GM21447 (cell line): ENCODE results near the gene SYNJ1.
"Not testable (repeated sequence)": the region's sequence is repeated elsewhere in the genome, so short reads cannot be mapped to it uniquely, and the experiment has no call there.

Experiments used
- ATAC-seq: cut with Tn5 transposase; IDR thresholded peaks from one replicate; pipeline ENCODE4 v1.9.1; 2021; ENCODE audit not compliant: unreplicated experiment

SYNJ1 gene

DNA sequence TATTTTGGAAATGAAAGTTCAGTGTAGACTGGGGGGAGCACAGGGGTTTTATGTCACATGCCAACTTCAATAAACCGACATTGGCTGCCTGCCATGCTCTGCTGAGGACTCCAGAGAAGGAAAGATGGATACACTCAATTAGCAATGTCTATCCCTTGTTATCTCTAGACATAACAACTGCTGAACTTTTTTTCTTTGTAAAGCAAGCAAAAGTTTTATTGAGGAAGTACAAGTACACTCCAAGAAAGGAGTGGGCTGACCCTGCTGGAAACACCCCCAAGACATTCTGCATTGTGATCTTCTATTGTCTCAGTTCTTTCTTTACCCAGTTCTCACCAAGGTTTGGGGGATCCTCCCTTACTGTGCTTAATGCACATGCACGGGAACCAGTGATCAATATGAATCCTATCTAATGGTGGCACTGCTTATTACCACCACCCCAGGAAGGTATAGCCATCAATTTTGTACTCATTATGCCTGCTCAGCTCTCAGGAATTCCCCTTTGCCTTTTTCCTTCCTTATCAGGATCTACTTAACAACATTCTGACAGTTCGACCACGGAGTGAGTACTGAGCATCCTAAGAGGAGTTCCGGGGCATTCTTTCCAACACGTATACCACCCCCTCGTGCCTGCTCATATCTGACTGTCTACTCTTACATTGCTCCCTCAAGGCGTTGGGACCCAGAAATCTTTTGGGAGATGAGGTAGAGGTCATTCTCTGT is 28.7 kb downstream of the SYNJ1 start:
- no peak for ATAC-seq

DNA sequence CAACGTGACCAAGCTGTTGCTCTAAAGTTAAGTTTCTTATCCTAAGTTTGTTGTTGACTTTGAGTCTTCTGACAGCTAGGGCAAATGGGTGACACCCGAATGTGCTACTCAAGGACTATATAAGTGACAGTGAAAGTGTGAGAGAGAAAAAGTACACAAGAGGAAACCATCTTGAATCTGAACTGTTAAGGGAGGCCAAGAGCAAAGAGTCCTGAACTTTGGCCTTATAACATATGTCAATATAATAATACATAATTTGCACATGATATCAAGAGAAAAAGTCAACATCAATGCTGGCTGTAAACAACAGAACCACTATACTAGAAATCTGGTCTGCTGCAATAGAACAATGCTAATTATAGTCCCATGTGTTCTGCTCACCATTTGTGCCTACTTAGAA is 29.5 kb downstream of the SYNJ1 start:
- ATAC-seq = no peak

DNA sequence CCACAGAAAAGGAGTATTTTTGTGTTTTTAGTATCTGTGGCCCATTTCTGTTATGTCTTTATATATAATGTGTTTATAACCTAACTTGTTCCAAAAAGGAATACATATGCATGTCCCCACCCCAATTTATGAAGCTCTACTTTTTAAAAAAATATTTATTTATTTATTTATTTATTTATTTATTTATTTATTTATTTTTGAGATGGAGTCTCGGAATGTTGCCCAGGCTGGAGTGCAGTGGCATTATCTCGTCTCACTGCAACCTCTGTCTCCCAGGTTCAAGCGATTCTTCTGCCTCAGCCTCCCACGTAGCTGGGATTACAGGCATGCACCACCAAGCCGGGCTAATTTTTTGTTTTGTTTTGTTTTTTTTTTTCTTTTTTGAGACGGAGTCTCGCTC is 32.3 kb downstream of the SYNJ1 start:
- ATAC-seq = not testable (repeated sequence)

- ATAC-seq = no peak
Observed at GRCh38 chr21:32693581-32693980, 34.2 kb downstream of the SYNJ1 start.

DNA sequence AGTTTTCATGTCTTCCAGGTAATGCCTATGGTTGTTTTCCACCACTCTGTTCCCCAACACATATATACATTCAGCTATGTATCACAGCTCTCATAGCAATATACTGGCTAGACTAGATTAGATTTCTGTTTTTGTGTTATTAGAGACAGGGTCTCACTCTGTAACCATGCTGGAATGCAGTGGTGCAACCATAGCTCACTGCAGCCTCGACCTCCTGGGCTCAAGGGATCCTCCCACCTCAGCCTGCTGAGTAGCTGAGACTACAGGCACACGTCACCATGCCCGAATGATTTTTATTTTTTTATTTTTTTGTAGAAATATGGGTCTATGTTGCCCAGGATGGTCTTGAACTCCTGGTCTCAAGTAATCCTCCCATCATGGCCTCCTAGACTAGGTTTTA is 37.7 kb downstream of the SYNJ1 start:
- no peak for ATAC-seq

GRCh38 chr21:32687643-32688345 is 40.0 kb downstream of the SYNJ1 start:
- ATAC-seq = no peak

- ATAC-seq = no peak
Observed at GRCh38 chr21:32682696-32683474, 44.9 kb downstream of the SYNJ1 start.

GRCh38 chr21:32674731-32675130 is 53.1 kb downstream of the SYNJ1 start:
- no peak for ATAC-seq

DNA sequence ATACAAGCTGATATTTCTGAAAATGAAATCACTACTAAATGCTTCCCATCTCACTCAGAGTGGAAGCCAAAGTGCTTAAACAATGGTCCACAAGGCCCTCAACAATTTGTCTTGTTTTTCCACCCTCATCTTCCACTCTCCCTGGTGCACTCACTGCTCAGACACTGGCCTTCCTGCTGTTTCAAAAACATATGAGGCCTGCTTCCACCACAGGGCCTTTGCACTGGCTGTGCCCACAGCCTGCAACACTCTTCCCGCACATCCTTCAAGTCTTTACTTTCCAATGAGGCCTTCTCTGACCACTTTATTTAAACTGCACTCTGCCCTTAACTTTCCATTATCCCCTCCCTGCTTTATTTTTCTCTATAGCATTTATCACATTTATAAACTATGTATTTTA is 53.8 kb downstream of the SYNJ1 start:
- ATAC-seq = no peak

DNA sequence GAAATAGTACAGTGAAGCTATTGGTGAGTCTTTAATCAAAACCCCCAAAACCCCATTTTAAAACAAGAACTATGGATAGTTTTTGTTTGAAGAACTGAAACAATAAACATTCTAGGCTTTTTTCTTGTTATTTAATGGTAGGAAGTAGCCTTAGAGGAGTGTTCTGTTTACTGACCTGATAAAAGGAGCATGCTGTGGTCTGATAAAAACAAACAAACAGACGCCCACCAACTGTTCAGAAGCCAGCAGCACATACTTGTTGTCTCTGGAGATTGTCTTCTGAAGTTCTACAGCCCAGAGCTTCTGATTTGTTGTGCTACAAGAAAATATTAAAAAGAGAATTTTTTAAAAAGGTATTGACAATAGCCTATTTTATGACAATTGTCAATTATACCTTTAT is 61.6 kb downstream of the SYNJ1 start:
- ATAC-seq = no peak

DNA sequence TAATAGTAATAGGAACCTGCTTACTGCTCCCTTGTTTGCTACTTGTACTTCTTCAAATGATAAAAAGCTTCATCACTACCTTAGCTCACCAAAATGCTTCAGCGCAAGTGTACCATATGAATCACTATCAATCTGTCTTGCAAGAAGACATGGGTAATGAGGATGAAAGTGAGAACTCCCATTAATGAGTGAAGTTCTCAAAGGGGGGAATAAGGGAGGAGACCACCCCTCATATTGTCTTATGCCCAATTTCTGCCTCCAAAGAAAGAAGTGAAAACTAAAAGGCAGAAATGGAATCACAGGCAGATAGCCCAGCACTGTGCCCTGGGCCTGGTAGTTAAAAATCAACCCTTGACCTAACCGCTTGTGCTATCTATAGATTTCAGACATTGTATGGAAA is 63.7 kb downstream of the SYNJ1 start:
- not testable (repeated sequence) for ATAC-seq

DNA sequence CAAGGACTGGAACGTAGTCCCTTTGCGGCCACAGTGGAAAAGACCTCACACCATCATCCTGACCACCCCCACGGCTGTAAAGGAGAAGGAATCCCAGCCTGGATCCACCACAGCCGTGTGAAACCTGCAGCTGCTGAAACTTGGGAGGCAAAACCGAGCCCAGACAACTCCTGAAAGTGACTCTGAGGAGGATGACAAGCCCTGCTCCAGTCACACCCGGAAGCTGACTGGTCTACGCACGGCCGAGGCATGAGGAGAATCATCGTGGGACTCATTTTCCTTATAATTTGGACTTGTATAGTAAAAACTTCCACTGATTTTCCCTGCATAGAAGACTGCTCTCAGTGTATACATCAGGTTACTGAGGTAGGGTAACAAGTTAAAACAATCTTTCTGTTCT is 65.8 kb downstream of the SYNJ1 start:
- ATAC-seq = not testable (repeated sequence)

- not testable (repeated sequence) for ATAC-seq
Observed at GRCh38 chr21:32661026-32661782, 66.6 kb downstream of the SYNJ1 start.

- no peak for ATAC-seq
Observed at GRCh38 chr21:32658524-32658923, 69.3 kb downstream of the SYNJ1 start.

- peak; percentile 55 for ATAC-seq
Observed at GRCh38 chr21:32653326-32653901, 74.4 kb downstream of the SYNJ1 start.

DNA sequence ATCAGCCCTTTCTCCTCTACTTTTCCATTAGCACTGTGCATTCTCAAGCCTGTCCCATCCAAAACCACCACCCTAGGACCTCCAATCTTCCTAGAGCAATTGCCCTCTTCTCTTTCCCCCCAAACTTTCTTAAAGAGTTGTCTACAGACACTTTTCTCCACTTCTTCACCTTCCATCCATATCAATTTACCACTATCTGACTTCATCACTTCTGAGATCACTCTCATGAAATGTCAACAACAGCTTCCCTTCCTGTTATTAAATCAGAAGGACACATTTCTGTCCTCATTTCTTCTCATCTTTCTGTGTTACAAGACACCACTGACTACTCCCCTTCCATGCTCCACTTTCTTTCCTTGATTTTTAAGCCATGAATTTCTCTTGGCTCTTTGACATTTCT is 79.6 kb downstream of the SYNJ1 start:
- no peak for ATAC-seq

GRCh38 chr21:32645261-32646182 is 82.3 kb downstream of the SYNJ1 start:
- ATAC-seq = no peak

GRCh38 chr21:32641710-32642698 is 85.8 kb downstream of the SYNJ1 start:
- no peak for ATAC-seq
